Stimulated activated CD4-positive, alpha-beta T cell treated with anti-CD3 and anti-CD28 coated beads, Interleukin-15, amount 100 ng/mL, for 24 hours (primary cell): Measurements from ENCODE around the gene RAB26.

ENCODE experiments used
- DNase-seq: peaks from one replicate; pipeline ENCODE4 v3.0.0-alpha.2; 2020

Gene RAB26

DNA sequence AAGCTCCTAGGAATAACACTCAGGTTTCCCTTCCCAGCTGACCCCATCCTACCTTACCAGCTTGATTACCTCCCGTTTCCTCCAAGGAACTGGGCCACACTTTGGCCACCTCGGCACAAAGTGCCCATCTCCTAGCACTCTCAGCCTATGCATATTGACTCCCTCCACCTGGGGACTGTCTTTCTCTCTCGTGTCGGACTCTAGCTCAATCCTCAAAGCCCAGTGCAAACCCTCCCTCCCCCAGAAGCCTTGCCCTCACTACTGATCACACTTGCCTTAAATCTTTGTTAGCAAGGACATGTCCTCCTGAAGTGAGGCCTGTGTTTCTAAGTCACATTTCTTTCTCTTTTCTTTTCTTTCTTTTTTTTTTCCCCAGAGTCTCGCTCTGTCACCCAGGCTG is 2.6 kb upstream of the RAB26 start:
- no peak for DNase-seq

GRCh38 chr16:2147378-2147777 is 1.0 kb upstream of the RAB26 start:
- no peak for DNase-seq

- peak; percentile 64 for DNase-seq
Observed at GRCh38 chr16:2148714-2149629, 547 bp downstream of the RAB26 start.

GRCh38 chr16:2149630-2150417 is 1.4 kb downstream of the RAB26 start:
- peak; percentile 71 for DNase-seq

GRCh38 chr16:2150418-2151187 is 2.2 kb downstream of the RAB26 start:
- DNase-seq, result peak; percentile 72

- DNase-seq, result peak; percentile 61
Observed at GRCh38 chr16:2151188-2152091, 3.0 kb downstream of the RAB26 start.

DNA sequence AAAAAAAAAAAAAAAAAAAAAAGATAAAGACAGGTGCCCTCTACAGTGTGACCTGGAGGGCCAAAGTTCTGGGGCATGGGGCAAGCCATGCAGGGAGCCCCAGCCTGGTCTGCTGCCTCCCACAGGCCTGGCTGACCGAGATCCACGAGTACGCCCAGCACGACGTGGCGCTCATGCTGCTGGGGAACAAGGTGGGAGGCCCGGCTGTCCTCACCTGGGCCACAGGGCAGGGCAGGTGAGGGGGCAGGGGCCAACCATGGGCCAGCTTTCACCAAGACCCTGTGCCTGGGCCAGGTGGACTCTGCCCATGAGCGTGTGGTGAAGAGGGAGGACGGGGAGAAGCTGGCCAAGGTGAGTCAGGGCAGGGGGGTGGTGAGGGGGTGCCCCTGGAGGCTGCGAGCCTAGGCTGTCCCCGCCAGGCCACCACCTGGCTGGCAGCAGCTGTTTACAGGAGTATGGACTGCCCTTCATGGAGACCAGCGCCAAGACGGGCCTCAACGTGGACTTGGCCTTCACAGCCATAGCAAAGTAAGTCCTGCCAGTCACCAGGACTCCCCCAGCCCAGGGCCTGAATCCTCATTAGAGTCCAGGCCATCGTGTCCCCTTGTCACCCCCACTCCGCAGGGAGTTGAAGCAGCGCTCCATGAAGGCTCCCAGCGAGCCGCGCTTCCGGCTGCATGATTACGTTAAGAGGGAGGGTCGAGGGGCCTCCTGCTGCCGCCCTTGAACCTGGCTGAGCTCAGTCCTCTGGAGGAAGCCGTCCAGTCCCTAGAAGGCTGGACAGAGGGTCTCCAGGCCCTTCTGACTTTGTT is 4.5 kb downstream of the RAB26 start:
- DNase-seq, result peak; percentile 65

DNA sequence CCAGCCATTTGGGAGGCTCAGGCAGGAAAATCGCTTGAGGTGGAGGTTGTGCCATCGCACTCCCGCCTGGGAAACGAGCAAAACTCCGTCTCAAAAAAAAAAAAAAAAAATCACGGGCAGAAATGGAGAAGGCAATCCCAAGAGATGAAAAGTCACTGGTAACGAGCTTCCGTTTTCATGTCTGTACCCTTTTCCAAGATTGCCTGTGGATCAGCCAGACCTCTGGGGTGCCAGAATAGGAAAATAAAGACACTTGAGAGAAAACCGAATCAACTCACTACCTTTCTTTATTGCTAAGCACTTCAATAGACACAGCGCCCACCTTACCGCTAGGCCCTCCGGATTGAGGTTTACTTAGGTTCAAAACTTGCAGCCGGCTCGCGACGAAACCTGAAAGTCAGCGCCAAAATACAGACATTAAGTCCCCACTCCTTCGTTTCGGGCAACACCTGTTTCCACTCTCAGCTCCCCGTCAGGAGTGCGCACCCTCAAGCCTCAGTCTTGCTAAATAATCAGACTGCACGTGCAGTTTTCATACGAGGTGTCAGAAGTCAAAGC is 6.2 kb downstream of the RAB26 start:
- peak; percentile 57 for DNase-seq

DNA sequence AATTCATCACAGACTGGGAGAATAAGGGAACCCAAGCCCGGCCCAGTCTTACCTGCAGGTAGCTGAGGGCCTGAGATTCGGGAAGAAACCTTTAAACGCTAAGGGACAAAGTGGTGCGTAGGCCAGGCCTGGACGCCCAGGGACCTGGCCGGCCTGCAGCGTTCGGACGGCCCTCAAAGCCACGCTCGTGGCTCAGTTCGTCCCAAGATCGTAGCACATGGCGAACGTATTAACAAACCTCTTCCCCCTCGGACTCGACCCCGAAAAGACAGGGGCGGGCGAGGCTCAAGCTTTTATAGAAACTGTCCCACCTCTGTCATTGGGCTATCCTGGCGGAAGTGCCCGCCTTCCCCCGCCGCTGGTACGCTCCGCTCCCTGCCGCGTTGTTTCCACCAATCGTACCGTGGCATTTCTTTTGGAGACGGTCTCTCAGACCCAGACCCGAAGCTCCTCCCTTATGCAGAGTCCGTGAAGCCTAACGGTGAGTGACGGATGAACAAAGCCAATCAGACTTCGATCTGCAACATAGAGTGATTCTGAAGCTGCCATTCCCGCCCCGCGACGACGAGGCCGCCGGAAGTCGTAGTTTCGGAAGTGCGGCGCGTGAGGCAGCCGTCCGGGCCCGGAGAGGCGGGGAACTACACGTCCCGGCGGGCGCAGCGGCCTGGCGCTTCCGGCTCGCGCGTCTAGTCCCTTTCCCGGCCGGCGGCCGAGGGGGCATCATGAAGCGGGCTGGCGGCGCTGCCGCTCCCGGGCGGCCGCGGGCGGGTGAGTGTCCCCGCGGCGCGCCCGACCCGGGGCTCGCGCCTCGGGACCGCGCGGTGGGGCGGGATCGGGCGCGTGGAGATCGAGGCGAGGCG is 6.9 kb downstream of the RAB26 start, which contains the start of gene TRAF7:
Gene TRAF7 (plus strand): TSS at position 692 of the 860 bp plus-strand sequence. CDS start 8,139 bp downstream, outside the sequence.
- peak; percentile 97 for DNase-seq

DNA sequence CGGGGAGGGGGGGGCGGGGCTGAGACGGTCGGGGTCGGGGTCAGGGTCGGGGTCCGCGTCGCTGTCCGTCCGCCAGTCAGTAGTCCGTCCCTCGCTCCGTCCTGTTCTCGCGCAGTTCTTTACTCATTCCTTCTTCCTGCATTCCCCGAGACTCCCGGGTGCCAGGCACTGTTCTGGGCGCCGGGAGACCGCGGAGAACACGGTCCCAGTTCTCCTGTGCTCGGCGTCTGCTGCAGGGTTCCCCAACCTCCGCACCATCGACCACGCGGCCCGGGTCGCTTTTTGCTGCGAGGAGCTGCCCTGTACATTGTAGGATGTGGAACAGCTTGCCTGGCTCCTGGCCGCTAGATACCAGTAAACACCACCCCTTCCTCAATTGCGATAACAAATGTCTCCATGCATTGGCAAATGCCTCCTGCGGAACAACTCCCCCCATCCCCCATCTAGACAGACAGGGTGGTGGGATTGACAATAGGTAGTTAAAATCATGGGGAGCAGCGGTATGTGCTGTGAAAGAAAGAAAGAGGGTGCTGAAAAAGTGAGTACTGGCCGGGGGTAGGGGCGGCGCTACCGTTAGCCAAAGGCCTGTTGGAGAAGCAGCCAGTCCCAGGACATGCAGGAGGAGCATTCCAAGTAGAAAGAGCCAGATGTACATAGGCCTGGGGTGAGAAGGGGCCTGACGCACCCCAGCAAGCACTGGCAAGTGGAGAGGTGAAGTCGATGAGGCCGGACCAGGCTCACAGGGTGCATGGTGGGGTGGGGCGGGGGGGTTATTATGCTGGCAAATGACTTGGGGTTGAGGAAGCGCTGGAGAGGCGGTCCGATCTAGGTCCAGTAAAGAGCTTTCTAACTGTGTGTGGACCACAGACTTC is 7.8 kb downstream of the RAB26 start:
- DNase-seq, result peak; percentile 36

- DNase-seq, result no peak
Observed at GRCh38 chr16:2156849-2157224, 8.4 kb downstream of the RAB26 start.

- no peak for DNase-seq
Observed at GRCh38 chr16:2157480-2158261, 9.2 kb downstream of the RAB26 start.

- no peak for DNase-seq
Observed at GRCh38 chr16:2158262-2158638, 9.8 kb downstream of the RAB26 start.

GRCh38 chr16:2159175-2159838 is 10.9 kb downstream of the RAB26 start:
- no peak for DNase-seq

GRCh38 chr16:2160915-2161551 is 12.6 kb downstream of the RAB26 start:
- DNase-seq, result no peak

- DNase-seq, result no peak
Observed at GRCh38 chr16:2161911-2162310, 13.5 kb downstream of the RAB26 start.

DNA sequence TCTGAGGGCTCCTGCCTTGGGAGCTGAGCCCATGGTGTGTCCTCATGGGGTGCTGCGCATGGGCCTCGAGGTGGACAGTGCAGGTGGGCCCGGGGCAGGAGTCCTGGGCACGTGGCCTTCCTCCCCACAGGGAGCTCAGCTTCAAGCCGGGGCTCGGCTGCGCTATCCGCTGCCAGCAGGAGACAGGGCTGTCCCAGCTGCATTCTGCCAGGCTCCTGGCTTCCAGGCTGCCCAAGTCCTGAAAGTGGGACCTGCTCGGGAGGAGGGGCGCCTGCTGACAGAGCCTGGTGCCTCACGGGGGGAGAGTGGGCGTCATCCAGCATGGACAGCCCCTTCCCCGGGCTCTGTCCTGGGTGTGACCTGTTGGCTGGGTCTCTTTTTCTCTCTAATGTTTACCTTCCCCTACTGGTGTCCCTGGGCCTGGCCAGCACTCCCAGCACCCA is 14.3 kb downstream of the RAB26 start:
- DNase-seq, result no peak
